Tibial nerve (tissue), 4 donors: ENCODE measurements around the gene ANO9. TPM values are rescaled to one million over a fixed set of nuclear protein-coding genes. Genes with fewer than 3 reads are reported as not detected.
"Not testable (repeated sequence)": the region's sequence is repeated elsewhere in the genome, so short reads cannot be mapped to it uniquely, and the experiment has no call there.

ENCODE experiments used
- DNase-seq, 2 donors: peaks; one replicate each; pipeline ENCODE4 v3.0.0-alpha.2; 2019; ENCODE audit warnings: low spot score in 2 of 2
- H3K27ac ChIP-seq, 4 donors: fragments of 200-600 bp; sonication (generic) in 3 of 4; one replicate each; pipeline ENCODE4 v1.5.1; 2017 to 2019; ENCODE audit warnings: mild to moderate bottlenecking in 1 of 4
- H3K27me3 ChIP-seq, 2 donors: fragments of 200-600 bp; sonication (generic) in 1 of 2; one replicate each; pipeline versions ENCODE4 v1.5.1 to v1.6.0; 2017 to 2019
- H3K36me3 ChIP-seq, 3 donors: fragments of 200-600 bp; sonication (generic); one replicate each; pipeline ENCODE4 v1.5.1; 2018 to 2019
- H3K4me1 ChIP-seq, 4 donors: fragments of 200-600 bp; sonication (generic) in 3 of 4; one replicate each; pipeline ENCODE4 v1.5.1; 2017 to 2019
- H3K4me3 ChIP-seq, 4 donors: fragments of 200-600 bp; sonication (generic) in 3 of 4; one replicate each; pipeline ENCODE4 v1.5.1; 2017 to 2019; ENCODE audit warnings: mild to moderate bottlenecking in 1 of 4, moderate library complexity in 1 of 4
- H3K9me3 ChIP-seq, 4 donors: fragments of 200-600 bp; sonication (generic) in 3 of 4; one replicate each; pipeline ENCODE4 v1.5.1; 2017 to 2019
- EP300 ChIP-seq, 2 donors: sonication (generic); formaldehyde crosslinking; IDR thresholded peaks; one replicate each; pipeline ENCODE4 v1.6.1; 2017; ENCODE audit warnings: antibody characterized with exemption in 2 of 2, mild to moderate bottlenecking in 1 of 2
- POLR2A ChIP-seq, 2 donors: fragments of 450-650 bp; IDR thresholded peaks; one replicate each; pipeline ENCODE4 v1.6.1; 2017; ENCODE audit warnings: antibody characterized with exemption in 2 of 2, mild to moderate bottlenecking in 2 of 2, moderate library complexity in 2 of 2
- WGBS, 2 donors: methylation state at CpG; one replicate each; pipeline ENCODE4 v1.1.5; 2018; 5-methylcytosine and 5-hydroxymethylcytosine counted together
- total RNA-seq, 4 donors: library from RNA; depleted of rRNA; stranded (reverse); fragments of >200 nt; gene quantifications; one replicate each; pipeline ENCODE4 v1.1.0, GENCODE V29; 2016
- TF ChIP-seq, protein P1 (sequence below), 5 experiments: fragments of 200-600 bp in 3 of 5; fragments of 450-650 bp in 2 of 5; sonication (generic) in 3 of 5; IDR thresholded peaks; one replicate each; pipeline ENCODE4 v1.5.1; 2016 to 2019; ENCODE audit warnings: antibody characterized with exemption in 5 of 5, mild to moderate bottlenecking in 3 of 5, moderate library complexity in 2 of 5

The ANO9 gene
- total RNA-seq, 4 donors from 2014 or later, result 0.78 to 0.90 (median 0.87) TPM; not detected in 1

DNA sequence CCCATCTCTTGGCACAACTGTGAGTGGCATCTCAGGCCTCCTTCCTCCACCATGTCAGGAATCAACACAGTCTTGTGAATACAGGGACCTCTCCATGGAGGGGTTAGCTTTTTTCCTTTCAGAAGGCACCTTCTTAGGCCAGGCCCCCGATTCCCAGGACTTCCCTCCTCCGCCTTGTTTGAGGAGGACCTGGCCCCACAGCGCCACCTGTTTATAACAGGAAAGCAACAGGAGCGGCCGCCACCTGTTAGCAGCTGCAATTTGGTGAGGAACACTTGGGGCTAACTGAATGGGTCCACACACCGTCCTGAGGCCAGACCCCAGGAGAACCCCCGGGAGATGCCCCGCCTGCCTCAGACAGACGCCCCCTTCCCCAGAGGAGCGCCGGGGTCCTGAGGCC lies 51.6 kb downstream of the ANO9 start:
- DNase-seq, result no peak
- H3K9me3 ChIP-seq, result peaks cover 0 to 15% (median 0%) of the 10 kb centered on the region in 4 donors
- H3K36me3 ChIP-seq, result no peaks in the 10 kb centered on the region
- H3K4me3 ChIP-seq, result no peak overlapping the region
- H3K27ac ChIP-seq, result no peak overlapping the region
- TF ChIP-seq, protein P1, sequence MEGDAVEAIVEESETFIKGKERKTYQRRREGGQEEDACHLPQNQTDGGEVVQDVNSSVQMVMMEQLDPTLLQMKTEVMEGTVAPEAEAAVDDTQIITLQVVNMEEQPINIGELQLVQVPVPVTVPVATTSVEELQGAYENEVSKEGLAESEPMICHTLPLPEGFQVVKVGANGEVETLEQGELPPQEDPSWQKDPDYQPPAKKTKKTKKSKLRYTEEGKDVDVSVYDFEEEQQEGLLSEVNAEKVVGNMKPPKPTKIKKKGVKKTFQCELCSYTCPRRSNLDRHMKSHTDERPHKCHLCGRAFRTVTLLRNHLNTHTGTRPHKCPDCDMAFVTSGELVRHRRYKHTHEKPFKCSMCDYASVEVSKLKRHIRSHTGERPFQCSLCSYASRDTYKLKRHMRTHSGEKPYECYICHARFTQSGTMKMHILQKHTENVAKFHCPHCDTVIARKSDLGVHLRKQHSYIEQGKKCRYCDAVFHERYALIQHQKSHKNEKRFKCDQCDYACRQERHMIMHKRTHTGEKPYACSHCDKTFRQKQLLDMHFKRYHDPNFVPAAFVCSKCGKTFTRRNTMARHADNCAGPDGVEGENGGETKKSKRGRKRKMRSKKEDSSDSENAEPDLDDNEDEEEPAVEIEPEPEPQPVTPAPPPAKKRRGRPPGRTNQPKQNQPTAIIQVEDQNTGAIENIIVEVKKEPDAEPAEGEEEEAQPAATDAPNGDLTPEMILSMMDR (IDR thresholded peaks at IDR 0.05), result no peak
- TF ChIP-seq EP300 (IDR thresholded peaks at IDR 0.05), result no peak
- TF ChIP-seq POLR2A (IDR thresholded peaks at IDR 0.05), result no peak
- H3K4me1 ChIP-seq, result peaks cover 0 to 23% (median 4%) of the 10 kb centered on the region in 4 donors
- H3K27me3 ChIP-seq, result peaks cover 0 to 16% of the 10 kb centered on the region in 2 donors
- WGBS, 2 donors, result 62 to 81% methylated on average over 5 to 6 of the region's 11 CpGs

DNA sequence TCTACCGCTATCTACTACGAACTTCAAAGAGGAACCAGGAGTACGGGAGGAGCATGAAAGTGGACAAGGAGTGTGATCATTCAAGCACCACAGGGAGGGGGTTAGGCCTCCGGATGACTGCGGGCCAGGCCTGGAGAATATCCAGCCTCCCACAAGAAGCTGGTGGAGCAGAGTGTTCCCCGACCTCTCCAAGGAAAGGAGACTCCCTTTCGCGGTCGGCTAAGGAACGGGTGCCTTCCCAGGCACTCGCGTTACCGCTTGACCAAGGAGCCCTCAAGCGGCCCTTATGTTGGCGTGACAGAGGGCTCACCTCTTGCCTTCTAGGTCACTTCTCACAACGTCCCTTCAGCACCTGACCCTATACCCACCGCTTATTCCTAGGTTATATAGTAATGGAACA lies 52.4 kb downstream of the ANO9 start:
- not testable (repeated sequence) for DNase-seq, H3K4me3 ChIP-seq, H3K36me3 ChIP-seq, H3K27ac ChIP-seq
- H3K4me1 ChIP-seq, result peaks cover 0 to 16% (median 4%) of the 10 kb centered on the region in 4 donors
- 79 to 87% methylated on average over 11 to 17 of the region's 17 CpGs for WGBS, 2 donors
- H3K27me3 ChIP-seq, result peaks cover 0 to 16% of the 10 kb centered on the region in 2 donors
- peaks cover 0 to 15% (median 0%) of the 10 kb centered on the region in 4 donors for H3K9me3 ChIP-seq

DNA sequence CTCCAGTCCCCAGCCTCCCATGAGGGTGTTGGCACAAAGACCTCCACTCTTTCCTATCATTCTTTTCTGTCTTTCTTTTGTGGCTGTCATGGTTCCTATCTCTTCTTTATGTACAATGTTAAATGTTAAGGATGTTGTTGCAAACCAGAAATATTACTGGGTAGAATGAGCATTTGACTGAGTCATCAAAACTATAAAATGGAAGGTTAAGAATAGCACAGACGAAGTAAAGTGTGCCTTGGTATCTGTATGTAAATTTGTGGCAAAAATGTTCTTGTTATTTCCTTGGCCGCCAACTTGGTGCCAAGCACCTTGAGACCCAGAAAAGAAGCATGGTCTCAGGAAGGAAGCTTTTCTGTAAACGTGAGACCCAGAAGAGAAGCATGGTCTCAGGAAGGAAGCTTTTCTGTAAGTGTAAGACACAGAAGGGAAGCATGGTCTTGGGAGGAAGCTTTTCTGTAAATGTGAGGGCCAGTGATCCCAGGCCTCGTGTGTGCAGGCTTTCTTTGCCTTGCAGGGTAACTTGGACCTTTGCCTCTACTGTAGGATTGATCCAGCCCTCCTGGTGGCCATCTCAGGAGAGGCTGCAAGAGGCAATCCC lies 54.5 kb downstream of the ANO9 start:
- Histone ChIP-seq H3K4me3 (no peak overlapping the region), H3K9me3 (peaks cover 0 to 15% (median 0%) of the 10 kb centered on the region in 4 donors), H3K27me3 (peaks cover 0 to 10% of the 10 kb centered on the region in 2 donors), H3K36me3 (peaks cover 0 to under 1% (median 0%) of the 10 kb centered on the region in 3 donors), H3K4me1 (no peaks in the 10 kb centered on the region), H3K27ac (no peak overlapping the region)
- TF ChIP-seq, protein P1 (IDR thresholded peaks at IDR 0.05), result no peak
- TF ChIP-seq EP300 (IDR thresholded peaks at IDR 0.05) (no peak), POLR2A (IDR thresholded peaks at IDR 0.05) (no peak)
- DNase-seq, result no peak
- WGBS, 2 donors, result 69 to 72% methylated on average over 4 of the region's 4 CpGs

DNA sequence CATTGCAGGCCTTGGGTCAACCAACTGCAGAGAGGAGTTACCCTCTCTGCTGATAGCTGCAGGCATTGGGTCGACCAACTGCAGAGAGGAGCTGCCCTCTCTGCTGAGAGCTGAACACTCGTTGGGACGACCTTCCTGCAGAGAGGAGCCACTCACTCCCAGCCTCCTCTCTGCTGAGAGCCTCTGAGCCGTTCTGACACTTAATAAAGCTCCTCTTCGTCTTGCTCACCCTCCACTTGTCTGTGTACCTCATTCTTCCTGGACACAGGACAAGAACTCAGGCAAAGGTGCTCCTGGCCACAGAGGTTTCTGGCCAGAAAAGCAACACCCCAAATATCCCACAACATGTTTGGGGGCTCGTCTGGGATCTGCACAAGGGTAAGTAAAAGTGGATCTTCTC lies 55.3 kb downstream of the ANO9 start:
- H3K4me1 ChIP-seq, result no peaks in the 10 kb centered on the region
- peaks cover 0 to 2% of the 10 kb centered on the region in 2 donors for H3K27me3 ChIP-seq
- H3K4me3 ChIP-seq, result no peak overlapping the region
- peaks cover 0 to 4% (median 0%) of the 10 kb centered on the region in 3 donors for H3K36me3 ChIP-seq
- H3K27ac ChIP-seq, result no peak overlapping the region
- H3K9me3 ChIP-seq, result peaks cover 0 to 15% (median 0%) of the 10 kb centered on the region in 4 donors
- no peak for TF ChIP-seq POLR2A (IDR thresholded peaks at IDR 0.05)
- TF ChIP-seq, protein P1 (IDR thresholded peaks at IDR 0.05), result no peak
- no peak for TF ChIP-seq EP300 (IDR thresholded peaks at IDR 0.05)
- 92 to 94% methylated on average over 6 of the region's 6 CpGs for WGBS, 2 donors
- DNase-seq, result no peak

DNA sequence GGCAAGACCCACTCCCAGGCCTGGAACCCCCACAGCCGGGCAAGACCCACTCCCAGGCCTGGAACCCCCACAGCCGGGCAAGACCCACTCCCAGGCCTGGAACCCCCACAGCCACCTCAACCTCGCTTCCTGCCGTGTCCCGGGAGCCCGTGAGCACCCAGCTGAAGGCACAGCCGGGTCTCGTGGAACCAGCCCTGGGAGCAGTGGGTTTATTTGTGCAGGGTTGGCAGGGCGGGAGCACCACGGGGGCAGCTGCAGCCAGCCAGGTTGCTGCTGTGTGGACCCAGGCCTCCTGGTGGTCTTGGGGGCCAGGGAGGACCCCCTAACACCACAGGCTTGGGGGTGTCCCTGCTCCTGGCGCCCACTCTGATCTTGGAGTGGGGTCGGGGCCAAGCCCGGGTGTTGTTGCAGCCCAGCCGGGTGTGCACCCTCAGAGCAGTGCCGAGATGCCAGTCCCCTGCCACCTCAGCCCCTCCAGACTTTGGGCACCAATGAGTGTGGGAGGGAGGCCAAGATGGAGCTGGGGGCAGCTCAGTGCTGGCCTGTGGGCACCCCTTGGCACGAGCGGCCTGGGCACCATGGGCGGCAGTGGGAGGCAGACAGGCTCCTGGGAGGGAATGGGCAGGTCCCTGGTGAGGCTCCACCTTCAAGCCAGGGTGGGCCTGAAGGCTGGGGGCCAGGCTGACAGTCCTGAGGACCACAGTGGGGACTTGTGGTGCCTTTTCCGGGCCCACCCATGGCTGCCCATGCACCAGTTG lies 56.0 kb downstream of the ANO9 start:
- Histone ChIP-seq H3K27ac (no peak overlapping the region), H3K4me1 (no peaks in the 10 kb centered on the region), H3K27me3 (no peaks in the 10 kb centered on the region), H3K9me3 (peaks cover 0 to 15% (median 0%) of the 10 kb centered on the region in 4 donors), H3K4me3 (no peak overlapping the region), H3K36me3 (peaks cover 0 to 4% (median 0%) of the 10 kb centered on the region in 3 donors)
- DNase-seq, result no peak
- 93 to 100% methylated on average over 1 to 9 of the region's 19 CpGs for WGBS, 2 donors
- TF ChIP-seq, protein P1 (IDR thresholded peaks at IDR 0.05), result no peak
- TF ChIP-seq EP300 (IDR thresholded peaks at IDR 0.05) (no peak), POLR2A (IDR thresholded peaks at IDR 0.05) (no peak)
